HG02943 (cell line): Measurements from ENCODE around the gene FAM240A.

Source experiments
- ATAC-seq: cut with Tn5 transposase; IDR thresholded peaks from one replicate; pipeline ENCODE4 v1.9.1; 2021; ENCODE audit warnings: mild to moderate bottlenecking, low read depth, moderate library complexity; ENCODE audit not compliant: unreplicated experiment

FAM240A gene

DNA sequence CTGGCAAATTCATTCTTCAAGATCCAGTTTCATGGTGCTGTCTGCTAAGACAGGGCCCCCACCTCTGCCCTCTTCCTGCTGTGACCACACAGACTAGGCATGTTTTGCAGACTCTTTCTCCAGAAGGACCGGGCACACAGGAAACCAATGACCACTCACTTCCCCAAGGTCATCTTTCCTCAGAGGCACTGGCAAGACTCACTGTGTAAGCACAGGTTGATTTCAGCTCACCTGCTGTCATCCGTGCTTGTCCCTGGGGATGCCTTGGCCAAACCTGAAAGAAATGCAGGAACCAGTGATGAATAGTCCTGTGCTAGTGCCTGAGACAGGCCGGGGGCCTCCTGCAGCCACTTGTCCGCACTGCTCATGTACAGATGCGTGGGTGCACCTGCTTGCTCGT, 47.7 kb downstream of the FAM240A start:
- ATAC-seq, result no peak

DNA sequence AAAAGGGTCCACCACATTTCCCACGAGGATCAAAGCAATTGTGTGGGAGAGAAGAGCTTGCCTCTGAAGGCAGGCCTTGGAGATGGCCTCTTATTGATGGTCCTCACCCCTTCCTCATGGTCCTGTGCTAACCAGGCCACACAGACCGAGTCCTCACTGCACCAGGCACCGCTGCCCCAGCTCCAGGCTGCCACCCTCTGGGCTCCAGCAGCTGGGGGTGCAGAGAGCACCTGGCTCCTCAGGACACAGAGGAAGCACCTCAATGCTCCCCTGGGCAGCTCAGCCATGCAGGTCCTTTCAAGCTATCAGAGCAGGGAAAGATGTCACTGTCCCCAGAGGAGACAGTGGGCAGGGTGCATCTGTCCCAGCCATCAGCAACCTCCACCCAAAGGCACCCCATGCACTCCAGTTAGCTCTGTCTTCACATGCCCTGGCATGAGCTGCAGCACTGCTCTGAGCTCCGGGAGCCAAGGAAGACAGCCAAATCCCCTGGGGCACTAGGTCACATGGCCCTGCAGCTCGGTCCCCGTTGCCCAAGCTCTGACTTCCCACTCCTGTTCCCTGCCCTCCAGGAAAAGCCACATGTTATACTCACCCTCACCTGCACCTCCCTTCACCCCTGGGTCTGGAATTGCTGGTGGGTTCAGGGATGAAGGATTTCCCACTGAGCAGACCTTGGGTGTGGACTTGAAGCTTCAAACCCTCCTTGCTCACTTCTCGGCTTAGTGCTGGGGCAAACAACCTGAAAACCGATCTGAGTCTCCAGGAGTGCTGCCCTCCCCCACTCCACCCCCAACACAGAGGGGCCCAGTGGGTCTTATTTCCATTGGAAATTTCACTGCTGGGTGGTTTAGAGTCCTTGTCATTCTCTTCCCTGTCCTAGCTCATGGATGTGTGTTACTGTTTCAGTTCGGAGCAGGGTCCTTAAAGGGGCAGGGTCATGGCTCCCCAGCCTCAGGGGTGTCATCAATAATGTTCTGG, 48.5 kb downstream of the FAM240A start:
- no peak for ATAC-seq

DNA sequence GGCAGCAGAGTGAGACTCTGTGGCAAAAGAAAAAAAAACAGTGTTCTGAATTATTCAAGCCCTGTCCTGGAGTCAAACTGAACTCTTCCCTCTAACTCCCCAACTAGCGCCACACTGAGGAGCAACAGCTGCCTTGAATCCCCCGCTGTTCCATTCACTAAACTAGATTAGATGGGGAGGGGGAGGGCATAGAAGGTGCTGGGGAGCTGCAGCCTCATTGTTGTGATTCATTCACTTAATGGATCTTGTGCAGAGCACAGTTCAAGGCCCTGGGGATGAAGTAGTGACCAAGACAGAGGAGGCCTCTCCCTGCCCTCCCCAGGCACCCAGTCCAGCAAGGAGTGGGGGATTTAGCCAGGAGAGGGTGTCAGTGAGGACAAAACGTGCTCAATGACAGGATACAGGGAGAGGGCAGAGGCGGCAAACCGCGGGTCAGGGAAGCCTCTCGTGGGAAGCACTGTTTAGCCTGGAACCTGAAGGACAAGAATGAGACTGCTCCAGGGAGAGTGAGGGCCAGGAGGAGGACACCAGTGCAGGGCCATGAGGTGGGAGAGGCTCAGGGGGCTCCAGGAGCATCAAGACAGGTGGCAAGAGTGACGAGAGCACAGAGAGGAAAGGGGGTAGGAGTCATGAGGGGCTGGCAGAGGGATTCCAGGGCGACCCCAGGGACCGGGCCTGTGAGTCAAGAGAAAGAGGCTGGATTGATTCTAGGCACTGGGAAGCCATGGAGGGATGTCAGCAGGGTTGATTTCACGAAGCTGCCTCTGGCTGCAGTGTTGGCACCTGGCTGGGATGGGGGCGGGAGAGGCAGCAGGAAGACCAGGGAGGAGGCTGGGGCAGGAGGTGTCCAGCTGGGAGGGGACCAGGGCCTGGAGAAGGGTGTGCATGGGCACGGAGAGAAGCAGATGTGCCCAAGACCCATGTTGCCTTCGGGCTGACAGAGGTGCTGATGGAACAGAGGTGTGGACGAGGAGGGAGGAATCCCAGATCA, 49.7 kb downstream of the FAM240A start:
- ATAC-seq, result no peak

DNA sequence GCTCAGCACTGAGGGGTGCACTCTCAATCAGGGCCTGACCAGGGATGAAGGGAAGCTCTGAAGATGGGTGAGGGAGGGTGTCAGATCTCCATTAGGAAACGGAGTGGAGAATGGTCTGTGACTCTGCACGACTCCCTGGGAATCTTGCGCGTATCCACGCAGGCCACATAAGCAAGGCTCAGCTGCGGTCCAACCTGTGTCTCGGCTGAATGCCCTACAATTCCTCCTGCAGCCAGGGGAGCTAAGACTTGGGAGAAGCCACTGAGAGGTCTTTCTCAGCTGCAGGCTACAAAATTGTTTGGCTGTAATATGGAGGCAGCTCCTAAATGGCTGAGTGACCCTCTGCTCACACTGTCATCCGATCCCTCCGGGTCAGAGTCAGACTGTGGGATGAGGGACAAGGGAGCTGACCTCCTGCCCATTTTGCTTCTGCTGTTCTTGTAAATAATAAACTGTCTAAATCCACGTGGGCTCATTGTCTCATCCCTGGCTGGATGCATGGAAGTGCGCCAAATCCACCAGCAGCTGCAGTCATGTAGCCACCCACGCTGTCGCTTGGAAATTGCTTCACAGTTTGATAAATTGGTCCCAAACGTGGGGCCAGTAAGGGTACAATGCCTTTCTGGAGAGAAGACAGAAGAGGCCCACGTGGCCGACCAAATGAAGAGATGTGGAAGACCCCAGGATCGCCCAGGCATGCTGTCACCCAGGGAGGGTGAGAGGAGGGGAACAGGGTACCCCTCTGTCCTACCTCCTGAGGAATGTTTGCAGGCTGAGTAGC, 50.6 kb downstream of the FAM240A start:
- ATAC-seq, result no peak

DNA sequence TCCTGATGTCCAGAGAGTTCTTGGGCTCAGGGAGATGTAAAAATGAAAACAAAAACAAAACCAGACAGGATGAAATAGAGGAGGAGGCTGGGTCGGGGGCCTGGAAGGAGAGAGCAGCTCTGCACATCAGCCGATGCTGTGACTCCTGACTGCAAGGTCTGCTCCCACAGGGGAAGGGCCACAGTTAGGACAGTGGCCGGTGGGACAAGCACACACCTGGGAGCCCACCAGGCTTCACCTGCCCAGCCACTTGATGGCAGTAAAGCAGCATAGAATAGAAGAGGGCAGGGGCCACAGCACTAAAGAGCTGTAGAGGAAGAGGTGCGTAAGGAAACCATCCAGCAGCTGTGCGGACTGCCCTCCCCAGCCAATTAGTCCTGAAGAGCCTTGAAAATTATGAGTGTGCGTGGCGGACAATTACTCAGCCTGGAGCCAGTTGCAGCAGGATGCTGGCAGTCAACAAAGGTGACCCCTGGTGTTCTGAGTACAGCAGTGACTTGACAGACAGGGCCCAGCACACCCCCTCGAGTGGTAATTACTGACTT, 51.3 kb downstream of the FAM240A start:
- ATAC-seq, result no peak

DNA sequence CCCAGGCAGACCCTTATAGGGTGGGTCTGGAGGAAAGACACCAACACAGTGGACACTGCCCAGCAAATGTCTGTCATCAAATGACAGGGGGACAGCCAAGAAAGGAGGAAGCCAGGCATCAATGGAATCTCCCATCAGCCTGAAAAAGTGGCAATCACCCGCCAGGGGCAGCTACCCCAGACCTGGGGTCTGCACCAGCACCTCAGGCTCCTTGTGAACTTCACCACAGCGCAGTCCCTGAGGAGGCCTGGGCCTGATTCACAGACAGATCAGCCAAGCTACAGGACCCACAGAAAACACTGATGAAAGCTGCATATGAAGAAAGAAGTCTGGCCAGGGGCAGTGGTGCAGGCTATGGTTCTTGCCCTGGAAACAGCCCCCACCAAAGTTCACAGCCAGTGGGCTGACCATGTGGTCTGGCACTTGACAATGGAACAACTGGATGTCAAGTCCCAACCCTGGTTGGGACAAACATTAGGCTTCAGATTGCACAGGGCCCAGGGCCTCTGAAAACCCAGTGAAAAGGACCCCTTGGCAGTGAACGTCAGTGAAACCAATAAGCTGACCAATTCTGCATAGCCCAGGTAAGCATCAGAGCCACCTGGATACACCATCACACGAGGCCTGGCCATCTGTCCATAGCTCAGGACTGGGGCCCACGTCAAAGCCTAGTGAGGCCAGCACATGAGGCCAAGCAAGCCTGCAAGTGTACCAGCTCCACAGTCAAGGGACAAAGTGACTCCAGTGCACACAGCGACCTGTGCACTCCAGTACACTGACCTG, 52.1 kb downstream of the FAM240A start:
- no peak for ATAC-seq

DNA sequence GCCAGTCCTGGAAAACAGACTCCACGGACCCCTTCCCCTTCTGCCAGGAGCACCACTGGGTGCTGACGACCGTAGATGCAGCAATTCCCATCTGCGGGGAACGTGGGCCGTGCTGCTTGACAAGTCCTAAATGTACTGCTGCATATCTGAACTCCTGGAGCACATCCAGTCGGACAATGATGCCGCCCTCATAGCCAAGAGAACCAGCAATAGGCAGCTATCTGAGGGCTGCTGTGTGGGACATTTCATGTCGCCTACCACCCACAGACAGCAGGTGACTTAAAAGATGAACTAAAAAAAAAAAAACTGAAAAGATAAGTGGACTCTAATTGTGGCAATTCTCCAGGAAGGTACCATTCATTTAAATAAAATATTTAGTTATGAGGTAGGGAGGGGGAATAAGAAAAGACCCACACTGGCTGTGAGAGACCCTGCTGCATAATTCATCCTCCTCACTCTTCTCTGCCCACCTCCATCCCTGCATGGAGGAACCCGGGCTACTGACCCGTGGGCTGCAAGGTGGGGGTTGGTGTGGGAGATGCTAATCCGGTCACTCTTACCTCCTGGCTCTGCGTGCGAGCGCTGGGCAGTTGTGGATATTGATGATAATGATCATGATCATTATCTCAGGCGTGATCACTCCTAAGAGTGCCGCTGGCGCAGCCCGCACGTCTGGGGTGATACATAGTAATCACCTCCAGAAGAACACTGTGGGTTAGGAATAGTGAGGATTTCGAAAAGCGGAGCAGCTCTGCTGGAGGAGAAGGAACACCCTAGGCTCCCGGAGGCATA, 52.8 kb downstream of the FAM240A start:
- no peak for ATAC-seq

DNA sequence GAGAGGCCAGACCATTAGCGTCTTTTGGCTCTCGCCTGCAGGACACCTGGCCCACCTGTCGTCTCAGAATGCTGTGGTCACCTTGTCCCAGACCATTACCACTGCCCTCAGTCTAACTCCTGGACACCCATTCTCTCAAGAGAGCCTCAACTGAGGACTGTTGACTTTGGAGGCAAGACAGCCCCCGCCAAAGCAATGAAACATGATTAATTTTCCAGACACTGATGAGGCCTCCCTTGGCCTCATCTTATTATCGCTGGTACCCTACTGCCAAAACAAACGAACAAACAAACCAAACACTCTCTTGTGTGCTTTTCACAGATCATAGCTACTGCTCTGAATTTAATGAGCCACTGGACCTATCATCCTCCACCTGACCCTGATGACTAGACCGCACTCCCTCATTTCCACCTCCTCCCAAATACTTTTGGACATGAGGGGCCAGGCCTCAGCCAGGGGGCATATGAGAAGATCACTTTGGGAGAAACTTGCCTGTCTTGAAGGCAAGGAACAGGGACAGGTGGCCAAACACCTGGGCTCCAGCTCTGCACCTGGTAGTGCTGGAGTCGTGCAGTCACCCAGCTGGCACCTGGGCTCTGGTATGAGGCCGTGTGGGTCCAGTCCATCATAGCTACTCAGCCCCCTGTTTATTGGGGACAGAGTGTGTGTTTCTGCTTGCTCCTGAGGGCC, 53.6 kb downstream of the FAM240A start:
- no peak for ATAC-seq

DNA sequence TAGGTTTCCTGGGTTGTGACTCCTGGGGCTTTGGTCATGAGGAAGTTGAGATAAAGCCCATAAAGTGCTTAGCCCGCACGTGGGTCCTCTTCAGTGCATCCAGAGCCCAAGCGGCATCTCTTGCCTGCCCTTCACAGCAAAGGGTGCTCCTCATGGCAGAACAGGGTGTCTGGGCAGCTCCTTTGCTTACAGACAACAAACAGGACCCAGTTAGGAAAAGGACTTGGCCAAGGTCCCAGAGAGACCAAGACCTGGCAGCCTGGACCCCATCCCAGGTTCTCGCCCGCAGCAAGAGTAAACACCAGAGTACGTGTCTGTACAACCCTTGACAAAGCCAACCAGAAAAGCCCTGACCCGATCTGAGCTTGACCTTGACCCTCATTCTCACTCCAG, 54.1 kb downstream of the FAM240A start:
- ATAC-seq, result no peak

DNA sequence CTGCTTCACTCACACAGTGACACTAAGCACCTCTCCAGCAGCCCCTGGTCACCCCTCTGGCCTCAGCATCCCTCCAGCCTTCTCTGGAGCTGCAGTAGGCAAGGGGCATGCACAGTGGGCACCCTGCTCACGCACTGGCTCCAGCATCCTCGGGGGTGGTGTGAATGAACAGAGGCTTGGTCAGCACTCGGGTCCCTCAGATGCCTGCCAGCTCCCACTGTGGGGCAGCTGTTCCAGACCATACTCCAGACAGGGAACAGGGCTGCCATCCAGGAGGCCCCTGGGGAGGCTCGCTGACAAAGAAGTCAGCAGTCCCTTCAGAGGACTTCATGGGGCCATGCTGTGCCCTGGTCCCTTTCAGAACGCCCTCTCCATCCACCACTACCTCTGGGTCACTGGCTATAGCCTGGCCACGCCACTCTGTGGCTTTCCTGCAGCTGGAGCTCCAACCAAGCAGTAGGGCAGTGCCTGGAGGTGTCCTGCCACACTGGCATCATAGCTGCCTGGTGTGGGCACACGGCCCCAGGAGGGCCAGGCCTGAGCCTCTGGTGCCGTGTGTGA, 54.8 kb downstream of the FAM240A start:
- ATAC-seq, result no peak

DNA sequence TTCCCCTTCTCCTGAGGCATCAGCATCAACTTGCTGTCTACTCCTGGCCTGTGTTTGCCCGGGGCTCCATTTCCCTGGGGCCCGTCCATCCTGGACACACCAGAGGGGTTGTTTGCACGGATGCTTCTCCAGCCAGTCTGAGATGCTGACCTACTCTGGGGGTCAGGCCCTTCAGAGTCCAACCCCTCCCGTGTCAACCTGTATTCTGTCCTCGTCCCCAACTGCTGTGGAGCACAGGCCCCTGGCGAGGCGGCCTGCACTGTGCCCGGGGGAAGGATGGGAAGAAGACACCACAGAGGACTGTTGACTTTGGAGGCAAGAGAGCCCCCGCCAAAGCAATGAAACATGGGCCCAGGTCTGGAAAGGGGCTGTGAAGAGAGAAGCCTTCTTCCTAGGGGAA, 55.3 kb downstream of the FAM240A start:
- ATAC-seq, result no peak

DNA sequence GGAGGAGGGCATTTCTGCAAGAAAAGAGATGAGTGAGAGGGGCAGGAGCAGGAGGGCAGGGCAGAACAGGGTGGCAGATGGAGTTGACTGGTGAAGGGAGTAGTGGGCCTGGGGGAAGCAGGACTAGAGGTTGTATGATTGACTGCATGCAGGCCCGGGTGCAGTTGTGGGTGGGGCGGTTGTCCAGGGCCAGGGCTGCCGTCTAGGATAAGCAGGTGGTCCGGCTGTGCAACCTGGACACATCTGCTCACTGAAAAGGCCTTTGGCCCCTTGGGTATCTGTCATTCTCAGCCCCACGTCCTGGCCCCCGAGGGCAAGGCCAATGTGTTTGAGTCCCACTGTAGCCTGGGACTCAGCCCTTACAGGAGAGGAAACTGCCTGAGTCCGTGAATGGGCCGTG, 55.8 kb downstream of the FAM240A start:
- no peak for ATAC-seq

DNA sequence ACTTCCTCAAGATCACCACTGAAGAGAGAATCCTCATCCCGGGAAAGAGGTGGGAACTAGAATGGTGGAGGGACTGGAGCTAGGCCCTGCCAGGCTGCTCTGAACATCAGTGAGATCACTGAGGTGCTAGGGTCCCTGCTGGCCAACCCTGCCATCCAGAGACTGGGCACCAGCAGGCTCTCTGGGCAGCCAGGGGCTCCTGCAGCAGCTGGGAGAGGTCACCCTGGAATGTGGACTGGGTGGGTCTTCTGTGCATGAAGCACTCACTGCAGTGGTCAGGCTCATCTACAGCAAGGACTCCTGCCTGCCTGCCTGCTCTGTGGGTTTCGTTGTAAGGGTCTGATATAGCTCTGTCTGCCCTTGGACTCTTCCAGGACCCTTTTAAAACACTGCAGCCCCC, 56.3 kb downstream of the FAM240A start:
- ATAC-seq, result no peak

DNA sequence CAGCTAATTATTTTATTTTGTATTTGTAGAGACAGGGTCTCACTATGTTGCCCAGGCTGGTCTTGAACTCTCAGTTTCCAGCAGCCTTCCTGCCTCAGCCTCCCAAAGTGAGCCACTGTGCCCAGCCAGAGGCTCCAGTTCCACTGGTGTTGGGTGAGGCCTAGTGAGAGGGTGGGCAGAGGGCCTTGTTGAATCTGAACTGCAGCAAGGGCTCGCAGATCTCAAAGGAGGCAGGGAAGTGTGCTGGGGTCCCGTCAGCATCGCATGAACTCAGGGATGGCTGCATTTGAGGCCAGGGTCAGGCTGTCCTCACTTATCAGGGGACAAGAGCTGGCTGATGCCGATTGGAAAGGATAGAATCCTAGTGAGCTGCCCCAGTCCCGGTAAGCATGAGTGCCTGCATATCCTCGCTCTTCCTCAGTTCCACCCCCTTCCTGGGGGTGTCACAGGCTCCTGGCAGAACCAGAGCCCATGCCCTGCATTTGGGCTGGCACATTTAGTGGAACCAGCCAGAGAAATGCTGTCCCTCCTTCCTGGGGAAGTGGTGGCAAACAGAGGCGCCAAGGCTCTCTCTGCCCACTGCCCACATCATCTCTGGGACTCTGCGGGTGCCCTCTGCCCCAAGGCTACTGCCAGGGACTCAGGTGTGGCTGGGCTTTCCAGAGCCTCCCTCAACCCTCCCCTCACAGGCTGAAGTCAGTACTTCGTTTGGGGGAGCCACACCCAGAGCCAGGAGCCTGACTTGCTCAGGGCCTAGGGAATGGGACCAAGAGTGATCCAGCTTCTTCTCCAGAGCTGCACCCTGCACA, 57.1 kb downstream of the FAM240A start:
- no peak for ATAC-seq

DNA sequence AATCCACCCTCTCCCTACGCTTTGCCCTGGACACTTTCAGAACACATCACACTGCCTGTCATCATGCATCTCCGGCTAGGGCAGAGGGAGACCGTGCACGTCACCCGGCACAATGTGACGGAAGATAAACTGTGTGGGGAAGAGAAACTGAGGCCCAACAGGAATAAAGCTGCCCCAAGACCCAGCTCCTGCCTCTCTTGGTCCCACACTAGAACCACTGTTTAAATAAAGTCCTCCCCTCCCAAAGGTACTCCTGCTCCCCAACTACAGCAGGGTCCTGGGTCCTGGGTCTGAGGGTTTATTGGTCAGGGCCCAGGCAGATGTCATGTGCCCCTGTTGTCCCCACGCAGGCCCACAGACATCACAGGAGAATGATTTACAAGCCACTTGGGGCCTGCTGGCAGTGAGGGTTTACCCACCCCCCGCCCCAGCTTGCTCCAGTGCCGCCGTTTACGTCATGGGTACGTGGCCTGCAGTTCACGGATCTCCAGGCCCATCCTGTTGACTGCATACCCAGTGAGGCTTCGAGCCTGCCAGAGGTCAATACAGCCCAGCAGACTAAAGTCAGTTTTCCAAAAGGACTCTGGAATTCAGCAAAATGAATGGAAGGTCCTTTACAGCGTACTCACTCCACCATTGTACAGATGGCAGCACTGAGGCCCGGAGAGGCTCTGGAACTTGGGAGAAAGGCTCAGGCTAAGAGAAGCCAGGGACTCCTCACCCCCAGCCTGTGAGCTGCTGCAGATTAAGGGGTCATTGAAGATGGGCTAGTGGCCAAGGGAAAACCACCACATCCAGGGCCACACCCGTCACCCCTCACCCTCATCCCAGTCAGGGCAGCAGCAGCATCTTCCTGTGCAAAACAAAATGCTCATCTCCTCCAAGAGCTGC, 57.9 kb downstream of the FAM240A start:
- no peak for ATAC-seq

DNA sequence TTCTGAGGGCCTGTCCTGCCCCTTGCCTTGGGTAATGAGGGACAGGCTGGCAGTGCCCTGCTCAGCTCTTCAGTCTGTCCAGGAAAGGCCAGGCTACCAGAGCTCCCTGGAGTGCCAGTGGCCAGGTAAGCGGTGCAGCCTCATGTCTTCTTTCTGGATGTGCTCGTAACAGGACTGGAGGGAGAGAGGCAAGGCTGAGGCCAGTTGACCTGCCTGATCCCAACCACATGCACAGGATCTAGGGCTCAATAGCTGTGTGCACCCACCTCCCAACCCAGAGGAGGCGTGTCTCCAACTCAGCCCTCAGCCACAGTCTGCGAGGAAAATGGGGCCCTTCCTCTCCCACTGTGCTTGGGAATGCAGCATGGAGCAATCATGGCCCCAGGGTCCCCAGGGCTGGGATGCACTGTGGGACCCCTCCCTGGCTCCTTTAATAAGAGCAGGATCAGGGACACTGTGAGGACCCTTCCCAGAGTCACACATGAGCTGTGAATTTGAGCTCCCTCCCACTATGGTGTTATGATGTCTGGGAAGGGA, 58.6 kb downstream of the FAM240A start:
- no peak for ATAC-seq
